HL-60 (cell line): ENCODE results near the gene HOXB3.

Experiments
- DNase-seq, 2 experiments: peaks; one replicate each; pipeline ENCODE4 v3.0.0-alpha.2; 2010 to 2020; ENCODE audit warnings: low read depth in 1 of 2, low spot score in 1 of 2
- H3K27ac ChIP-seq: fragments of 250-450 bp; sonication (Bioruptor Pico); replicated peaks from 2 replicates; pipeline ENCODE4 v1.5.1; 2020; ENCODE audit warnings: mild to moderate bottlenecking, moderate library complexity
- H3K27me3 ChIP-seq: fragments of 250-450 bp; sonication (Bioruptor Pico); 2 replicates; pipeline ENCODE4 v1.5.1; 2021; ENCODE audit warnings: mild to moderate bottlenecking, moderate library complexity; ENCODE audit not compliant: insufficient read depth, poor library complexity, severe bottlenecking
- H3K4me3 ChIP-seq: replicated peaks from 2 replicates; pipeline ENCODE4 v1.5.1; 2011; ENCODE audit warnings: mild to moderate bottlenecking, control low read depth, low read length; ENCODE audit not compliant: insufficient read depth
- CTCF ChIP-seq: IDR thresholded peaks from one replicate; pipeline ENCODE4 v1.5.1; 2011; ENCODE audit warnings: low read length, control low read depth, inconsistent platforms; ENCODE audit not compliant: insufficient read depth
- GABPA ChIP-seq: IDR thresholded peaks from 2 replicates; pipeline ENCODE4 v1.6.1; 2012; ENCODE audit warnings: low read depth
- POLR2AphosphoS5 ChIP-seq: IDR thresholded peaks from 2 replicates; pipeline ENCODE4 v1.6.1; 2012; ENCODE audit warnings: low read depth
- REST ChIP-seq: IDR thresholded peaks from 2 replicates; pipeline ENCODE4 v1.6.1; 2012; ENCODE audit warnings: low read depth; ENCODE audit not compliant: insufficient replicate concordance
- SPI1 ChIP-seq: IDR thresholded peaks from 2 replicates; pipeline ENCODE4 v1.6.1; 2012; ENCODE audit warnings: low read depth, mild to moderate bottlenecking, borderline replicate concordance

HOXB3 gene

GRCh38 chr17:48526608-48527546 is 63.2 kb downstream of the HOXB3 start:
- Histone ChIP-seq H3K27me3 (peaks cover 32% of the 10 kb centered on the region), H3K27ac (no peak overlapping the region), H3K4me3 (no peak overlapping the region)
- TF ChIP-seq POLR2AphosphoS5 (no peak), CTCF (no peak), SPI1 (no peak), GABPA (no peak), REST (no peak)
- no peak for DNase-seq

- no peak for TF ChIP-seq REST
- TF ChIP-seq SPI1, result no peak
- TF ChIP-seq POLR2AphosphoS5, result no peak
- TF ChIP-seq CTCF, result no peak
- no peak for TF ChIP-seq GABPA
- peaks cover 29% of the 10 kb centered on the region for H3K27me3 ChIP-seq
- no peak overlapping the region for H3K27ac ChIP-seq
- H3K4me3 ChIP-seq, result no peak overlapping the region
- DNase-seq, result no peak
Observed at GRCh38 chr17:48523010-48523409, 67.0 kb downstream of the HOXB3 start.

- TF ChIP-seq GABPA (no peak), REST (no peak), CTCF (no peak), SPI1 (no peak), POLR2AphosphoS5 (no peak)
- DNase-seq, result no peak
- Histone ChIP-seq H3K4me3 (no peak overlapping the region), H3K27me3 (peaks cover 26% of the 10 kb centered on the region), H3K27ac (no peak overlapping the region)
Observed at GRCh38 chr17:48522031-48522653, 67.9 kb downstream of the HOXB3 start.
